SK-N-MC (cell line): ENCODE results near the gene DCLK2.

Experiments
- EZH2 ChIP-seq: fragments of 200-600 bp; sonication (generic); IDR thresholded peaks from one replicate; pipeline ENCODE4 v1.6.1; 2017; ENCODE audit warnings: antibody characterized with exemption
- FOXP2 ChIP-seq: optimal IDR thresholded peaks from 2 replicates; pipeline ENCODE3; 2011; ENCODE audit warnings: mild to moderate bottlenecking, moderate library complexity; ENCODE audit not compliant: insufficient read depth; ENCODE audit errors: extremely low read length, control extremely low read depth
- POLR2AphosphoS5 ChIP-seq: IDR thresholded peaks from 2 replicates; pipeline ENCODE4 v1.6.1; 2012; ENCODE audit warnings: mild to moderate bottlenecking, low read depth, low read length, borderline replicate concordance

DNA sequence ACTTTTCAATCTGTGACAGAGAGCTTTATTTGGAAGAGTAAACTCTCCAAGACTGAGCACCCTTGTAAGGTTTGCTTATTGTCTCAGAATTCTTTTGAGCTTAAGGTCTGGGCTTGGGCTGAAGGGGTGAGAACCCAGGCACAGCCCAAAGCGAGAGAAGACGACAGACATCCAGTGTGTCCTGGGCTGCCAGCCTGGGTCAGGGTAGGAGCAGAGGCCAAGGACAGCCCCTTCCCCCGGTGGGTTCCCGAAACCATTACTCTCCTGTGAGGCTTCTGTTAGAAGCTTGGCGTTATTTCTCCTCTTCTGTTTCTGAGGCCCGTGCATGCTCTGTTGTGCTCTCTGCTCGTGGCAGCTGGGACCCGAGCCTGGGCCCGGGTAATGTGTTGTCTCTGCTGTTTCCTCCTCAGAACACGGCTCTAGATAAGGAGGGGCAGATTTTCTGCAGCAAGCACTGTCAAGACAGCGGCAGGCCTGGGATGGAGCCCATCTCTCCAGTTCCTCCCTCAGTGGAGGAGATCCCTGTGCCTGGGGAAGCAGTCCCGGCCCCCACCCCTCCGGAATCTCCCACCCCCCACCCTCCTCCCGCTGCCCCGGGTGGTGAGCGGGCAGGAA lies 177.5 kb downstream of the DCLK2 start:
- TF ChIP-seq EZH2 (no peak), POLR2AphosphoS5 (no peak), FOXP2 (no peak)
